DND-41 (cell line): ENCODE results near the gene FOXP4.

Source experiments
- ATAC-seq: fragments of 200-7000 bp; cut with Tn5 transposase; 3 replicates; pipeline ENCODE4 v1.9.1; 2021; ENCODE audit warnings: low read depth; ENCODE audit not compliant: insufficient read depth
- DNase-seq: peaks from one replicate; pipeline ENCODE4 v3.0.0-alpha.2; 2020
- H2AFZ ChIP-seq: 2 replicates; pipeline ENCODE4 v1.6.0; 2012; ENCODE audit warnings: low read depth, low read length
- H3K27ac ChIP-seq: 2 replicates; pipeline ENCODE4 v1.5.1; 2012; ENCODE audit warnings: low read length, inconsistent platforms
- H3K27me3 ChIP-seq: fragments of 200-600 bp; sonication (generic); 2 replicates; pipeline ENCODE4 v1.6.0; 2012; ENCODE audit warnings: low read length, mild to moderate bottlenecking, inconsistent platforms; ENCODE audit not compliant: insufficient read depth, poor library complexity
- H3K36me3 ChIP-seq: 2 replicates; pipeline ENCODE4 v1.5.1; 2012; ENCODE audit warnings: low read length, inconsistent platforms; ENCODE audit not compliant: insufficient read depth
- H3K4me1 ChIP-seq: 2 replicates; pipeline ENCODE4 v1.5.1; 2012; ENCODE audit warnings: mild to moderate bottlenecking, low read length; ENCODE audit not compliant: insufficient read depth
- H3K4me2 ChIP-seq: 2 replicates; pipeline ENCODE4 v1.6.0; 2012; ENCODE audit warnings: mild to moderate bottlenecking, moderate library complexity, low read length, inconsistent platforms; ENCODE audit not compliant: insufficient read depth
- H3K4me3 ChIP-seq, 2 experiments: fragments of 200-600 bp in 1 of 2; shearing (Covaris generic) in 1 of 2; 2 replicates each; pipeline ENCODE4 v1.5.1; 2012 to 2016; ENCODE audit warnings: inconsistent platforms in 2 of 2, low read length in 2 of 2, mild to moderate bottlenecking in 2 of 2, low read depth in 1 of 2, moderate library complexity in 1 of 2
- H3K79me2 ChIP-seq: 2 replicates; pipeline ENCODE4 v1.6.0; 2012; ENCODE audit warnings: low read length, inconsistent platforms; ENCODE audit not compliant: insufficient read depth
- H3K9ac ChIP-seq: 2 replicates; pipeline ENCODE4 v1.6.0; 2012; ENCODE audit warnings: low read depth, mild to moderate bottlenecking, inconsistent platforms, low read length, moderate library complexity
- H3K9me3 ChIP-seq: 2 replicates; pipeline ENCODE4 v1.5.1; 2012; ENCODE audit warnings: low read length, moderate library complexity, mild to moderate bottlenecking, inconsistent platforms; ENCODE audit not compliant: insufficient read depth, severe bottlenecking
- H4K20me1 ChIP-seq: 2 replicates; pipeline ENCODE4 v1.6.0; 2012; ENCODE audit warnings: low read length; ENCODE audit not compliant: insufficient read depth
- EZH2 ChIP-seq: IDR thresholded peaks from 3 replicates; pipeline ENCODE4 v1.6.1; 2012; ENCODE audit warnings: borderline replicate concordance, low read depth, mild to moderate bottlenecking, moderate library complexity, low read length, inconsistent platforms; ENCODE audit not compliant: severe bottlenecking
- TF ChIP-seq, protein P1 (sequence below): IDR thresholded peaks from 2 replicates; pipeline ENCODE4 v1.5.1; 2012; ENCODE audit warnings: borderline replicate concordance, low read length, moderate library complexity, mild to moderate bottlenecking; ENCODE audit not compliant: poor library complexity, severe bottlenecking; ENCODE audit errors: extremely low read depth

Gene FOXP4

DNA sequence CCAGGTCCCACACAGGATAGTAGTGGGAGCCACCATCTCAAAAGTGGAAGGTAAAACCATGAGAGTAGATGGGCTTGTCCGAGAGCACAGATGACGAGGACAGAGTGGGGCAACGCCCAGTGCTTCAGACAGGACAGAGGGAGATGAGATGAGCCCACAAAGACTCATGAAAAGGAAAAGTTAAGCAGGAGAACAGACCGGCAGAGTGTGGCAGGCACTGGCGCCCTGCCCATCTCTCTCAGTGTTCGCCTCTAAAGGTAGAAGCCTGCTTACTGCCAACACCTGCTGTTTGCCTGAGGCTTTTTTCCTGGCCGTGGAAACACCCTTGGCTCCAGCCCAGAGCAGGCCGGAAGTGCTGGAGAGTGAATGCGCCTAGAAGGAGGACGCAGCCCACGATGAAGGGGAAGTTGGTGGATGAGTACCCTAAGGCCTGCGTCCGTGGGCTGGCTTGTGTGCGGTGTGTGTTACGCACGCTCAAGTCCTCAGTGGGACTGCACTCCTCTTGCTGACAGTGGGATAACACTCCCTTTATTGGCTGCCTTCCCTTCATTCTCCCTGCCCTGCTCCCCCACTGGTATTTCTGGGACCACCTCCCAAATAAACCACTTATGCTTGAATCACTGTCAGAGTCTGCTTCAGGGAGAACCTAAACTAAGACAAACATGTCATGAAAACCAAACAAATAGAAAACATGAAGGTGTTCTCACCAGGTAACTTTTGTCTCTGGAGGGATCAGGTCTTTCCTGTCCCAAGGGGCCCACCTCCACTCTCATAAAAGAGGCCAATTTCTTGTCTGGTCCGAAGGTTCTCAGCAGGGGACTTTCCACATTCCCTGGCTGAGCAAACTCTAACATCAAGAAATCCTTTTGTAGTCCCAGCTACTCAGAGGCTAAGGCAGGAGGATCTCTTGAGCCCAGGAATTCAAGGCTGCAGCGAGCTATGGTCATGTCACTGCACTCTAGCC lies 9.1 kb upstream of the FOXP4 start:
- no peak overlapping the region for H3K9ac ChIP-seq
- DNase-seq (no peak), ATAC-seq (no peak)
- peaks cover 4% of the 10 kb centered on the region; the same call in 1 of the 2 replicates for H3K79me2 ChIP-seq
- no peak overlapping the region for H2AFZ ChIP-seq
- no peaks in the 10 kb centered on the region for H3K9me3 ChIP-seq
- no peaks in the 10 kb centered on the region for H4K20me1 ChIP-seq
- H3K27ac ChIP-seq, result no peak overlapping the region
- H3K27me3 ChIP-seq, result no peaks in the 10 kb centered on the region
- peaks cover 25% of the 10 kb centered on the region for H3K4me1 ChIP-seq
- TF ChIP-seq, protein P1, sequence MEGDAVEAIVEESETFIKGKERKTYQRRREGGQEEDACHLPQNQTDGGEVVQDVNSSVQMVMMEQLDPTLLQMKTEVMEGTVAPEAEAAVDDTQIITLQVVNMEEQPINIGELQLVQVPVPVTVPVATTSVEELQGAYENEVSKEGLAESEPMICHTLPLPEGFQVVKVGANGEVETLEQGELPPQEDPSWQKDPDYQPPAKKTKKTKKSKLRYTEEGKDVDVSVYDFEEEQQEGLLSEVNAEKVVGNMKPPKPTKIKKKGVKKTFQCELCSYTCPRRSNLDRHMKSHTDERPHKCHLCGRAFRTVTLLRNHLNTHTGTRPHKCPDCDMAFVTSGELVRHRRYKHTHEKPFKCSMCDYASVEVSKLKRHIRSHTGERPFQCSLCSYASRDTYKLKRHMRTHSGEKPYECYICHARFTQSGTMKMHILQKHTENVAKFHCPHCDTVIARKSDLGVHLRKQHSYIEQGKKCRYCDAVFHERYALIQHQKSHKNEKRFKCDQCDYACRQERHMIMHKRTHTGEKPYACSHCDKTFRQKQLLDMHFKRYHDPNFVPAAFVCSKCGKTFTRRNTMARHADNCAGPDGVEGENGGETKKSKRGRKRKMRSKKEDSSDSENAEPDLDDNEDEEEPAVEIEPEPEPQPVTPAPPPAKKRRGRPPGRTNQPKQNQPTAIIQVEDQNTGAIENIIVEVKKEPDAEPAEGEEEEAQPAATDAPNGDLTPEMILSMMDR, result no peak
- TF ChIP-seq EZH2, result no peak
- H3K4me3 ChIP-seq, result no peak overlapping the region
- no peaks in the 10 kb centered on the region for H3K36me3 ChIP-seq
- no peak overlapping the region for H3K4me2 ChIP-seq

DNA sequence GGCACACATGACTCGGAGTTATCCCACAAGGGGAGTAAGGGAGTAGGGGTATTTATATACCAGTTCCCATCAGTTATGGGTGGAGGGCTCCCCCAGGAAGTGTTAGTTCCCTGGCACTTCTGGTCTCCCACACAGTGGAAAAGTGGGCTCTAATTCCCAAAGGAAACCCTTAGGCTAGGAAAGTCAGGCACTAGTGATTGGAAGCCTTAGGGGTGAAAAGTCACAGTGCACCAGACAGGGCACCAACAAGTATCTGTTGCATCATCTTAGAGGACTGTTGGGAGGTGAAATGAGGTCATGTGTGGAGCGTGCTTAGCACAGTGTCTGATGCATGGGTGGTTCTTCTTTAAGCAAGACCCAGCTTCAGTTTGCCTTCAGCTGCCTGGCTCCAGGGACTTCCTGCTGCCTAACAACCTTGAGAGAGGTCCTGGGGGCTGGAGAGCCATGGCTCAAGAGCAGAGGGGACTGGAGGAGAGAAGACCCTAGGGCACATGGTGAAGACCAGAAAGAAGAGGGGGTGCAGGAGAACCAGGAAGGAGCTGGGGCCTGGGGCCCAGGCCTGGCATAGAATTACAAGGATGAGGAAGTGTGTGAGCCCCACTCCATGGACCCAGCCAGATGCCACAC lies 7.5 kb upstream of the FOXP4 start:
- Histone ChIP-seq H3K79me2 (peaks cover 4% of the 10 kb centered on the region; the same call in 1 of the 2 replicates), H3K4me2 (peak overlapping the region; percentile 9; the same call in 1 of the 2 replicates), H3K9ac (no peak overlapping the region), H3K27me3 (no peaks in the 10 kb centered on the region), H3K27ac (peak overlapping the region; percentile 72), H3K4me1 (peaks cover 14% of the 10 kb centered on the region), H3K9me3 (no peaks in the 10 kb centered on the region), H2AFZ (peak overlapping the region; percentile 48), H4K20me1 (peaks cover 2% of the 10 kb centered on the region; the same call in 1 of the 2 replicates), H3K36me3 (no peaks in the 10 kb centered on the region), H3K4me3 (no peak overlapping the region)
- no peak for TF ChIP-seq EZH2
- TF ChIP-seq, protein P1, result no peak
- DNase-seq (peak; percentile 50), ATAC-seq (peak; percentile 83)

DNA sequence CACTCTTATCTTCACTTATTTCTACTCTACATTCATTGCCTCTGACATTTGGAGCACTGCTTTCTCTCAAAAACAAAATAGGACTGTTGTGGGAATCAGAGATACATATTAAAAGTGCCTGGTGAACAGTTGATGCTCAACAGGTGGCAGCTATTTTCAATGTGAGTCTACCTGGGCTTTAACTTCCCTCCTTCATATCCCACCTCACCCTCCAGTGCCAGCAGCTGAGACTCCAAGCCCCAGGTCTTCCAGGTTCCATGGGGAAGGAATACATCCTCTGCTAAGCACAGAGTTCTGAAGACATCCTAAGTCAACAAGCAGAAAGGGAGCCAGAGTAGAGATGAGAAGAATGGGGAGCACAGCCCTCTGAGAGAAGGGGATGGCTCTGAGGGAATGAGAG lies 7.0 kb upstream of the FOXP4 start:
- peaks cover 2% of the 10 kb centered on the region; the same call in 1 of the 2 replicates for H4K20me1 ChIP-seq
- peaks cover 14% of the 10 kb centered on the region for H3K4me1 ChIP-seq
- no peak overlapping the region for H3K9ac ChIP-seq
- H3K9me3 ChIP-seq, result no peaks in the 10 kb centered on the region
- H3K27ac ChIP-seq, result peak overlapping the region; percentile 72
- H2AFZ ChIP-seq, result peak overlapping the region; percentile 48; the same call in 1 of the 2 replicates
- peaks cover 4% of the 10 kb centered on the region; the same call in 1 of the 2 replicates for H3K79me2 ChIP-seq
- ATAC-seq (no peak), DNase-seq (no peak)
- H3K4me2 ChIP-seq, result peak overlapping the region; percentile 9; the same call in 1 of the 2 replicates
- no peaks in the 10 kb centered on the region for H3K36me3 ChIP-seq
- H3K27me3 ChIP-seq, result no peaks in the 10 kb centered on the region
- H3K4me3 ChIP-seq, result no peak overlapping the region
- TF ChIP-seq EZH2, result no peak
- TF ChIP-seq, protein P1, result no peak
